Measurements from ENCODE around the gene MCTP1. TPM values are rescaled to one million over a fixed set of nuclear protein-coding genes. Genes with fewer than 3 reads are reported as not detected.

The MCTP1 gene
- total RNA-seq, 2 donors from 2014 or later: 5.1 to 10.0 TPM

- no peak for DNase-seq (ENCODE audit: low spot score)
- Histone ChIP-seq H3K4me1 (no peaks in the 10 kb centered on the region), H3K9me3 (no peaks in the 10 kb centered on the region), H3K36me3 (no peaks in the 10 kb centered on the region), H3K4me3 (no peak overlapping the region), H3K27me3 (no peaks in the 10 kb centered on the region), H3K27ac (no peak overlapping the region)
- TF ChIP-seq, protein P1, sequence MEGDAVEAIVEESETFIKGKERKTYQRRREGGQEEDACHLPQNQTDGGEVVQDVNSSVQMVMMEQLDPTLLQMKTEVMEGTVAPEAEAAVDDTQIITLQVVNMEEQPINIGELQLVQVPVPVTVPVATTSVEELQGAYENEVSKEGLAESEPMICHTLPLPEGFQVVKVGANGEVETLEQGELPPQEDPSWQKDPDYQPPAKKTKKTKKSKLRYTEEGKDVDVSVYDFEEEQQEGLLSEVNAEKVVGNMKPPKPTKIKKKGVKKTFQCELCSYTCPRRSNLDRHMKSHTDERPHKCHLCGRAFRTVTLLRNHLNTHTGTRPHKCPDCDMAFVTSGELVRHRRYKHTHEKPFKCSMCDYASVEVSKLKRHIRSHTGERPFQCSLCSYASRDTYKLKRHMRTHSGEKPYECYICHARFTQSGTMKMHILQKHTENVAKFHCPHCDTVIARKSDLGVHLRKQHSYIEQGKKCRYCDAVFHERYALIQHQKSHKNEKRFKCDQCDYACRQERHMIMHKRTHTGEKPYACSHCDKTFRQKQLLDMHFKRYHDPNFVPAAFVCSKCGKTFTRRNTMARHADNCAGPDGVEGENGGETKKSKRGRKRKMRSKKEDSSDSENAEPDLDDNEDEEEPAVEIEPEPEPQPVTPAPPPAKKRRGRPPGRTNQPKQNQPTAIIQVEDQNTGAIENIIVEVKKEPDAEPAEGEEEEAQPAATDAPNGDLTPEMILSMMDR (IDR thresholded peaks at IDR 0.05): no peak
These were observed 33.7 kb downstream of the MCTP1 start for GRCh38 chr5:95251185-95251584.

DNA sequence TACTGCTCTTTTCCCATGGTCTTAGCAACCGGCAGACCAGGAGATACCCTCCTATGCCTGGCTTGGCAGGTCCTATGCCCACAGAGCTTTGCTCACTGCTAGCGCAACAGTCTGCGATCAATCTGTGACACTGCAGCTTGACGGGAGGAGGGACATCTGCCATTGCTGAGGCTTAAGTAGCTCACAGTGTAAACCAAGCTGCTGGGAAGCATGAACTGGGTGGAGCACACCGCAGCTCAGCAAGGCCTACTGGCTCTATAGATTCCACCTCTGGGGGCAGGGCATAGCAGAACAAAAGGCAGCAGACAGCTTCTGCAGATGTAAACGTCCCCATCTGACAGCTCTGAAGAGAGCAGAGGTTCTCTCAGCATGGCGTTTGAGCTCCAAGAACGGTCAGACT is 40.4 kb downstream of the MCTP1 start:
- H3K27me3 ChIP-seq: no peaks in the 10 kb centered on the region
- TF ChIP-seq, protein P1 (IDR thresholded peaks at IDR 0.05): no peak
- no peak overlapping the region for H3K27ac ChIP-seq
- no peaks in the 10 kb centered on the region for H3K9me3 ChIP-seq
- no peaks in the 10 kb centered on the region for H3K4me1 ChIP-seq
- no peaks in the 10 kb centered on the region for H3K36me3 ChIP-seq
- DNase-seq (ENCODE audit: low spot score): no peak
- H3K4me3 ChIP-seq: no peak overlapping the region

DNA sequence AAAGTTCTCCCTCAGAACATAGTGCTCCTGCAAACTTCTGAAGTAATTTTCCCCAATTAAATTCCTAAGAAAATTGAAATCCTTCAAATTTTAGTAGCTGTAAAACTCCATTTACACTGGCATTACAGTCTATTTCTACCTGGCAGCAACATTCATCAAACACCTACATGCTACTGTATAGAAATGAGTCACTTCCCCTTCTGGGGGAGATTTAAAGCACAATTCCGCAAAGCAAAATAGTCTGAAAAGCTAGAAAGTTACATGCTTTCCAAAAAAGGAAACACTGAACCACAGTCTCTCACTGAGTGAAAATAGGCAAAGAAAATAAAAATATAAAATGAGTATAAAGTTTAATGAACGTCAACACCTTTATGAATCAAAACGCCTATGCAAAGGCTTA is 43.3 kb downstream of the MCTP1 start:
- H3K4me1 ChIP-seq: no peaks in the 10 kb centered on the region
- H3K27ac ChIP-seq: no peak overlapping the region
- TF ChIP-seq, protein P1 (IDR thresholded peaks at IDR 0.05): no peak
- no peak overlapping the region for H3K4me3 ChIP-seq
- no peaks in the 10 kb centered on the region for H3K27me3 ChIP-seq
- no peaks in the 10 kb centered on the region for H3K9me3 ChIP-seq
- no peaks in the 10 kb centered on the region for H3K36me3 ChIP-seq
- no peak for DNase-seq (ENCODE audit: low spot score)

- Histone ChIP-seq H3K9me3 (no peaks in the 10 kb centered on the region), H3K4me1 (no peaks in the 10 kb centered on the region), H3K27ac (no peak overlapping the region), H3K4me3 (no peak overlapping the region), H3K36me3 (no peaks in the 10 kb centered on the region), H3K27me3 (no peaks in the 10 kb centered on the region)
- TF ChIP-seq, protein P1 (IDR thresholded peaks at IDR 0.05): no peak
- DNase-seq (ENCODE audit: low spot score): no peak
These were observed 43.7 kb downstream of the MCTP1 start for GRCh38 chr5:95241161-95241560.

GRCh38 chr5:95238560-95239325 is 46.2 kb downstream of the MCTP1 start:
- H3K27me3 ChIP-seq: no peaks in the 10 kb centered on the region
- no peak overlapping the region for H3K27ac ChIP-seq
- no peaks in the 10 kb centered on the region for H3K4me1 ChIP-seq
- H3K9me3 ChIP-seq: no peaks in the 10 kb centered on the region
- H3K4me3 ChIP-seq: no peak overlapping the region
- DNase-seq (ENCODE audit: low spot score): no peak
- TF ChIP-seq, protein P1 (IDR thresholded peaks at IDR 0.05): peak in 1 of 2 donors; percentile 29
- no peaks in the 10 kb centered on the region for H3K36me3 ChIP-seq

DNA sequence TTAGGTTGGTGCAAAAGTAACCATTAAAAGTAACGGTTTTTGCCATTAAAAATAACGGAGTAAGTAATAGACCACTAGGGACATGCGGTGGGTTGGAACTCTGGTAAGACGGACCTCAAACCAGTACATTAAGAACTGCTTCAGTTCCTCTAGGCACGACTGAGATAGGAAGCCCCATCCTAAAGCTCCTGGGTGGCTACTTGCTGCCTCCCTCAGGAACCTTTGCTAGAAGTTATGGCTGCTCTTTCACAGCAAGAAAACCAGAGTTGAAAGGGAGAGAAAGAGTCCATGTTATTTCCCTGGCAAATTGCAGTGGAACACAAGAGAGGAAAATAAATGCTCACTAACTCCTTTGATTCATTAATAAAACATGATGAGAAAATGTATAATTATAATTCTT is 47.6 kb downstream of the MCTP1 start:
- H3K27ac ChIP-seq: no peak overlapping the region
- DNase-seq (ENCODE audit: low spot score): no peak
- H3K4me3 ChIP-seq: no peak overlapping the region
- TF ChIP-seq, protein P1 (IDR thresholded peaks at IDR 0.05): no peak
- H3K9me3 ChIP-seq: no peaks in the 10 kb centered on the region
- H3K4me1 ChIP-seq: no peaks in the 10 kb centered on the region
- H3K36me3 ChIP-seq: no peaks in the 10 kb centered on the region
- no peaks in the 10 kb centered on the region for H3K27me3 ChIP-seq

All from right atrium auricular region (tissue), 2 donors.